K562 (cell line): ENCODE measurements around the gene SMYD2. TPM values are rescaled to one million over a fixed set of nuclear protein-coding genes. Genes with fewer than 3 reads are reported as not detected.
A peak's percentile ranks its signal among the peaks of the same experiment; 100 is the strongest.

Experiments
- ATAC-seq: fragments of 200-7000 bp; cut with Tn5 transposase; 3 replicates; pipeline ENCODE4 v1.9.1; 2020; ENCODE audit warnings: moderate library complexity
- BruUV-seq: library from RNA; stranded (reverse); fragments of 400-500 nt; replicated peaks from 2 replicates; lab custom pipeline; 2021; lab: Mats Ljungman, UMichigan
- CTCF ChIA-PET: fragments of 300-600 bp; formaldehyde crosslinking; extraction: SDS; loops from one replicate; lab custom pipeline; 2021; ENCODE audit warnings: low intra/inter-chr PET ratio; lab: Yijun Ruan, JAX
- POLR2A ChIA-PET: fragments of 300-600, 350-650 bp; sonication (Branson Sonifier 250); formaldehyde crosslinking; extraction: SDS; loops from one replicate; lab custom pipeline; 2021; ENCODE audit warnings: antibody characterized with exemption, inconsistent platforms; lab: Yijun Ruan, JAX
- DNase-seq, 4 experiments: peaks; one replicate each; pipeline versions ENCODE4 v3.0.0 to v3.0.0-alpha.2; 2011 to 2018; ENCODE audit warnings: low spot score in 3 of 4, mixed read lengths in 3 of 4; ENCODE audit errors: extremely low read depth in 1 of 4
- FAIRE-seq: peaks from 2 replicates; lab custom pipeline; 2011; peaks lifted over from hg19 to GRCh38; lab: Jason Lieb, UNC
- H2AFZ ChIP-seq: 2 replicates; pipeline ENCODE4 v1.6.0; 2011; ENCODE audit warnings: low read depth, low read length, control low read depth, inconsistent platforms
- H3K27ac ChIP-seq: fragments of 200-600 bp; 3 replicates; pipeline ENCODE4 v1.8.0; 2011; ENCODE audit warnings: low read depth, mild to moderate bottlenecking, control low read depth, inconsistent platforms, low read length, moderate library complexity, mixed read lengths; ENCODE audit errors: extremely low read depth
- H3K27me3 ChIP-seq, 2 experiments: fragments of 300-600 bp in 1 of 2; 2 replicates in 1 of 2; 3 replicates in 1 of 2; pipeline versions ENCODE4 v1.6.0 to v1.8.0; 2011; ENCODE audit warnings: inconsistent platforms in 2 of 2, low read length in 2 of 2, mild to moderate bottlenecking in 1 of 2, mixed read lengths in 1 of 2, moderate library complexity in 1 of 2; ENCODE audit not compliant: control insufficient read depth in 2 of 2, insufficient read depth in 2 of 2
- H3K36me3 ChIP-seq: fragments of 300-600 bp; 3 replicates; pipeline ENCODE4 v1.8.0; 2011; ENCODE audit warnings: mild to moderate bottlenecking, low read length, inconsistent platforms; ENCODE audit not compliant: control insufficient read depth, insufficient read depth
- H3K4me1 ChIP-seq, 2 experiments: fragments of 200-600 bp in 1 of 2; replicated peaks in 1 of 2; 2 replicates in 1 of 2; 3 replicates in 1 of 2; pipeline versions ENCODE4 v1.5.1 to v1.8.0; 2011; ENCODE audit warnings: inconsistent platforms in 2 of 2, low read length in 2 of 2, mild to moderate bottlenecking in 1 of 2, mixed read lengths in 1 of 2, moderate library complexity in 1 of 2; ENCODE audit not compliant: control insufficient read depth in 2 of 2, insufficient read depth in 2 of 2
- H3K4me2 ChIP-seq: 2 replicates; pipeline ENCODE4 v1.6.1; 2011; ENCODE audit warnings: low read length, control low read depth, inconsistent platforms, mixed read lengths; ENCODE audit not compliant: insufficient read depth
- H3K4me3 ChIP-seq: fragments of 200-600 bp; sonication (generic), shearing (Covaris generic); 2 replicates; pipeline ENCODE4 v1.5.1; 2016; ENCODE audit warnings: control low read depth, inconsistent platforms
- H3K79me2 ChIP-seq: fragments of 200-600 bp; 3 replicates; pipeline ENCODE4 v1.8.0; 2011; ENCODE audit warnings: low read length, inconsistent platforms; ENCODE audit not compliant: control insufficient read depth, insufficient read depth
- H3K9ac ChIP-seq, 2 experiments: 2 replicates each; pipeline versions ENCODE4 v1.6.0 to v1.6.1; 2011; ENCODE audit warnings: low read depth in 2 of 2, low read length in 2 of 2, control low read depth in 1 of 2, inconsistent platforms in 1 of 2, mild to moderate bottlenecking in 1 of 2, mixed read lengths in 1 of 2; ENCODE audit not compliant: insufficient read depth in 1 of 2
- H3K9me1 ChIP-seq: one replicate; pipeline ENCODE4 v1.6.0; 2011; ENCODE audit warnings: inconsistent platforms, mild to moderate bottlenecking, low read length, moderate library complexity; ENCODE audit not compliant: control insufficient read depth, insufficient read depth
- H3K9me3 ChIP-seq: replicated peaks from 2 replicates; pipeline ENCODE4 v1.5.1; 2011; ENCODE audit warnings: low read depth, low read length, inconsistent platforms; ENCODE audit not compliant: control insufficient read depth, insufficient read depth
- H4K20me1 ChIP-seq: replicated peaks from 2 replicates; pipeline ENCODE4 v1.6.1; 2011; ENCODE audit warnings: low read length, inconsistent platforms, mixed read lengths; ENCODE audit not compliant: control insufficient read depth, insufficient read depth
- ADNP ChIP-seq: fragments of 200-800 bp; sonication (Bioruptor generic); IDR thresholded peaks from 2 replicates; pipeline ENCODE4 v1.6.1; 2016; ENCODE audit warnings: missing genetic modification characterization, missing compliant biosample characterization
- HDAC1 ChIP-seq, 2 experiments: fragments of 450-650 bp; IDR thresholded peaks; 2 replicates each; pipeline ENCODE4 v1.6.1; 2016 to 2017; ENCODE audit warnings: inconsistent platforms in 1 of 2, mild to moderate bottlenecking in 1 of 2, moderate library complexity in 1 of 2
- THRAP3 ChIP-seq: fragments of 450-650 bp; IDR thresholded peaks from 2 replicates; pipeline ENCODE4 v1.6.1; 2016; ENCODE audit warnings: mild to moderate bottlenecking, inconsistent platforms, borderline replicate concordance
- ZNF445 ChIP-seq: fragments of 250-450 bp; sonication (Bioruptor Pico); IDR thresholded peaks from 2 replicates; pipeline ENCODE4 v1.4.0; 2020; ENCODE audit warnings: low read depth, mild to moderate bottlenecking, moderate library complexity
- WGBS: fragments of 100-300 bp; shearing (Covaris generic); methylation state at CpG from one replicate; pipeline ENCODE4 v1.1.6; 2016; ENCODE audit warnings: low coverage, mixed read lengths; ENCODE audit not compliant: insufficient coverage; ENCODE audit errors: missing lambda C conversion rate; 5-methylcytosine and 5-hydroxymethylcytosine counted together
- in situ Hi-C: fragments of 300-500 bp; cut with MboI; formaldehyde crosslinking; loops from 4 replicates; pipeline ENCODE4 v1.15.0; 2018; ENCODE audit warnings: inconsistent platforms, mixed read lengths
- intact Hi-C: fragments of 100-400 bp; cut with micrococcal nuclease; formaldehyde crosslinking; loops from 2 replicates; pipeline ENCODE4 v1.14.2; 2022
- polyA plus RNA-seq, 8 experiments: library from polyadenylated mRNA; depleted of rRNA in 4 of 8; stranded (reverse) in 5 of 8; unstranded in 3 of 8; fragments of >200 nt; fragmentation: Nextera tagmentation in 2 of 8; fragmentation: Illumina TruSeq in 1 of 8; extraction: Ambion mirVana in 2 of 8; extraction: Trizol in 1 of 8; gene quantifications; 2 replicates each; pipeline versions ENCODE4 v1.2.1 to v1.2.3, GENCODE V29; 2011 to 2014; ENCODE audit warnings: inconsistent platforms in 1 of 8, missing spikeins in 1 of 8
- total RNA-seq, 7 experiments: library from RNA; depleted of rRNA in 6 of 7; stranded (reverse); fragments of >200 nt in 6 of 7; fragmentation: Illumina TruSeq in 2 of 7; extraction: Trizol in 2 of 7; gene quantifications; 2 replicates each; pipeline versions ENCODE4 v1.2.1 to v1.2.3, GENCODE V29; 2011 to 2021; ENCODE audit warnings: low replicate concordance in 1 of 7
- TF ChIP-seq, protein P1 (sequence below), 2 experiments: fragments of 450-650 bp in 1 of 2; sonication (generic) in 1 of 2; formaldehyde crosslinking in 1 of 2; IDR thresholded peaks in 1 of 2; conservative IDR thresholded peaks in 1 of 2; 2 replicates each; pipeline versions ENCODE4 v1.6.1 to v1.8.1; 2016 to 2023; ENCODE audit warnings: mild to moderate bottlenecking in 2 of 2, moderate library complexity in 2 of 2, inconsistent platforms in 1 of 2, missing genetic modification reagents in 1 of 2

Gene SMYD2
- total and polyA plus RNA-seq, 9 of the 15 experiments (the other 6 are each of a cell fraction or from before 2014, with no cell fraction given), result 13.8 to 81.3 (median 39.9) TPM

GRCh38 chr1:214241060-214241459 is 39.9 kb upstream of the SMYD2 start:
- TF ChIP-seq, protein P1, sequence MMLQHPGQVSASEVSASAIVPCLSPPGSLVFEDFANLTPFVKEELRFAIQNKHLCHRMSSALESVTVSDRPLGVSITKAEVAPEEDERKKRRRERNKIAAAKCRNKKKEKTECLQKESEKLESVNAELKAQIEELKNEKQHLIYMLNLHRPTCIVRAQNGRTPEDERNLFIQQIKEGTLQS (IDR thresholded peaks at IDR 0.05), result 0 out of 2 replicates have a peak, but pooled peaks have one; percentile 21
- TF ChIP-seq, protein P1 (CRISPR knock-in tag; conservative IDR thresholded peaks at IDR 0.05), result no peak
- no peak for TF ChIP-seq HDAC1 (IDR thresholded peaks at IDR 0.05)
- no peak for TF ChIP-seq ADNP (tag)
- no peak for TF ChIP-seq THRAP3
- TF ChIP-seq ZNF445 (CRISPR knock-in tag), result no peak
- peak; percentile 57 for FAIRE-seq
- no peaks in the 10 kb centered on the region for H4K20me1 ChIP-seq
- H3K4me2 ChIP-seq, result no peak overlapping the region
- in situ Hi-C loops, result no loop called here
- no peaks in the 10 kb centered on the region for H3K79me2 ChIP-seq
- H3K4me3 ChIP-seq, result no peak overlapping the region
- no TSS peak for BruUV-seq
- H3K9me1 ChIP-seq, result no peaks in the 10 kb centered on the region
- H3K36me3 ChIP-seq, result no peaks in the 10 kb centered on the region
- no peaks in the 10 kb centered on the region for H3K9me3 ChIP-seq
- H3K4me1 ChIP-seq, result no peaks in the 10 kb centered on the region
- CTCF ChIA-PET, result no interaction called here
- peaks cover 2 to 15% of the 10 kb centered on the region in 2 experiments; a peak in 2 of 5 replicates for H3K27me3 ChIP-seq
- POLR2A ChIA-PET, result no interaction called here
- DNase-seq, result no peak
- H2AFZ ChIP-seq, result no peak overlapping the region
- H3K9ac ChIP-seq, result no peak overlapping the region
- H3K27ac ChIP-seq, result no peak overlapping the region
- no peak for ATAC-seq
- intact Hi-C loops, result no loop called here
- under 1% methylated on average over 7 of the region's 7 CpGs for WGBS
